Astrocyte (in vitro differentiated cells and primary cell): ENCODE results near the gene LYZ. TPM values are rescaled to one million over a fixed set of nuclear protein-coding genes. Genes with fewer than 3 reads are reported as not detected.
A peak's percentile ranks its signal among the peaks of the same experiment; 100 is the strongest.

Source experiments
- DNase-seq: peaks from one replicate; pipeline ENCODE4 v3.0.0-alpha.2; 2010; ENCODE audit warnings: low read depth
- FAIRE-seq: peaks from 2 replicates; lab custom pipeline; 2011; peaks lifted over from hg19 to GRCh38; lab: Jason Lieb, UNC
- H2AFZ ChIP-seq: 2 replicates; pipeline ENCODE4 v1.6.0; 2012; ENCODE audit warnings: low read depth, low read length, inconsistent platforms
- H3K27ac ChIP-seq: 2 replicates; pipeline ENCODE4 v1.5.1; 2011; ENCODE audit warnings: low read depth, low read length, inconsistent platforms
- H3K27me3 ChIP-seq: 2 replicates; pipeline ENCODE4 v1.6.0; 2011; ENCODE audit warnings: low read length, inconsistent platforms; ENCODE audit not compliant: insufficient read depth
- H3K36me3 ChIP-seq: 2 replicates; pipeline ENCODE4 v1.5.1; 2011; ENCODE audit warnings: low read length, inconsistent platforms; ENCODE audit not compliant: insufficient read depth
- H3K4me1 ChIP-seq: 2 replicates; pipeline ENCODE4 v1.5.1; 2011; ENCODE audit warnings: low read length, inconsistent platforms; ENCODE audit not compliant: insufficient read depth
- H3K4me2 ChIP-seq: 2 replicates; pipeline ENCODE4 v1.6.0; 2012; ENCODE audit warnings: low read length, inconsistent platforms
- H3K4me3 ChIP-seq: 2 replicates; pipeline ENCODE4 v1.5.1; 2011; ENCODE audit warnings: low read depth, mild to moderate bottlenecking, low read length, inconsistent platforms; ENCODE audit not compliant: insufficient read depth
- H3K79me2 ChIP-seq: 2 replicates; pipeline ENCODE4 v1.6.0; 2012; ENCODE audit warnings: mild to moderate bottlenecking, low read length, inconsistent platforms; ENCODE audit not compliant: insufficient read depth
- H3K9ac ChIP-seq: 2 replicates; pipeline ENCODE4 v1.6.0; 2012; ENCODE audit warnings: mild to moderate bottlenecking, low read length, inconsistent platforms
- H3K9me3 ChIP-seq: 2 replicates; pipeline ENCODE4 v1.5.1; 2012; ENCODE audit warnings: low read depth, mild to moderate bottlenecking, low read length, inconsistent platforms; ENCODE audit not compliant: insufficient read depth
- H4K20me1 ChIP-seq: 2 replicates; pipeline ENCODE4 v1.6.0; 2012; ENCODE audit warnings: low read length, inconsistent platforms; ENCODE audit not compliant: insufficient read depth
- H3K27ac Mint-ChIP-seq: one replicate; pipeline ENCODE4 v1.8.0; 2021; ENCODE audit warnings: mild to moderate bottlenecking, mixed read lengths; ENCODE audit not compliant: unreplicated experiment
- H3K27me3 Mint-ChIP-seq: one replicate; pipeline ENCODE4 v1.8.0; 2021; ENCODE audit warnings: low read depth, mixed read lengths; ENCODE audit not compliant: unreplicated experiment
- H3K36me3 Mint-ChIP-seq: one replicate; pipeline ENCODE4 v1.8.0; 2021; ENCODE audit warnings: low read depth, mixed read lengths; ENCODE audit not compliant: unreplicated experiment
- H3K4me1 Mint-ChIP-seq: one replicate; pipeline ENCODE4 v1.8.0; 2021; ENCODE audit warnings: low read depth, mixed read lengths; ENCODE audit not compliant: unreplicated experiment
- H3K4me3 Mint-ChIP-seq: one replicate; pipeline ENCODE4 v1.8.0; 2021; ENCODE audit warnings: mild to moderate bottlenecking, moderate library complexity, mixed read lengths; ENCODE audit not compliant: unreplicated experiment
- H3K9me3 Mint-ChIP-seq: one replicate; pipeline ENCODE4 v1.8.0; 2021; ENCODE audit warnings: mild to moderate bottlenecking, mixed read lengths; ENCODE audit not compliant: unreplicated experiment
- EZH2 ChIP-seq: IDR thresholded peaks from 2 replicates; pipeline ENCODE4 v1.6.1; 2012; ENCODE audit warnings: mild to moderate bottlenecking, low read length, inconsistent platforms; ENCODE audit not compliant: insufficient read depth
- total RNA-seq: library from RNA; stranded (reverse); gene quantifications from 2 replicates; pipeline ENCODE4 v1.2.1, GENCODE V29; 2021
- TF ChIP-seq, protein P1 (sequence below): IDR thresholded peaks from 2 replicates; pipeline ENCODE4 v1.5.1; 2011; ENCODE audit warnings: low read depth, mild to moderate bottlenecking, inconsistent platforms, low read length, moderate library complexity; ENCODE audit not compliant: insufficient read depth

The LYZ gene
- total RNA-seq, 1 donor from 2014 or later = 0.45 TPM

DNA sequence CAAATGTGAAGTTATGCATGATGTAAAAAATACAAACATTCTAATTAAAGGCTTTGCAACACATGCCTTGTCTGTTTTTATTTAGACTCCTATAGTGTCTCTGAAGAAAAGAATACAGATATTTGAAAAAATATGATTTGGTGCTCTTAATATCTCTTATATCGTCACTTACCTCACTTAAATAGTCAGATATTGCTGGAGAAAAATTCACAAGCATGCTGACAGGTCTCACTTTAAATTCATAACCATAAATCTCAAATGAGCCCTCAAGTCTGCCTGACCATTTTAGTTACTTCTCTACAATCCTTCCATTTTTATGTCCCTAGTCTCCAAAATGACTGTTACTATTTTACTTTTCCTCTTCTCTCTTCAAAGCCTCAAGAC is 6.0 kb downstream of the LYZ start:
- no peak overlapping the region for H3K4me3 ChIP-seq
- Mint-ChIP-seq H3K9me3 (no peaks in the 10 kb centered on the region), H3K4me1 (peaks cover 4% of the 10 kb centered on the region), H3K4me3 (no peak overlapping the region), H3K27me3 (no peaks in the 10 kb centered on the region), H3K27ac (no peak overlapping the region), H3K36me3 (no peaks in the 10 kb centered on the region)
- H2AFZ ChIP-seq = no peak overlapping the region
- no peak overlapping the region for H3K9ac ChIP-seq
- no peaks in the 10 kb centered on the region for H3K79me2 ChIP-seq
- DNase-seq = no peak
- H4K20me1 ChIP-seq = no peaks in the 10 kb centered on the region
- H3K9me3 ChIP-seq = no peaks in the 10 kb centered on the region
- no peak for TF ChIP-seq EZH2
- TF ChIP-seq, protein P1, sequence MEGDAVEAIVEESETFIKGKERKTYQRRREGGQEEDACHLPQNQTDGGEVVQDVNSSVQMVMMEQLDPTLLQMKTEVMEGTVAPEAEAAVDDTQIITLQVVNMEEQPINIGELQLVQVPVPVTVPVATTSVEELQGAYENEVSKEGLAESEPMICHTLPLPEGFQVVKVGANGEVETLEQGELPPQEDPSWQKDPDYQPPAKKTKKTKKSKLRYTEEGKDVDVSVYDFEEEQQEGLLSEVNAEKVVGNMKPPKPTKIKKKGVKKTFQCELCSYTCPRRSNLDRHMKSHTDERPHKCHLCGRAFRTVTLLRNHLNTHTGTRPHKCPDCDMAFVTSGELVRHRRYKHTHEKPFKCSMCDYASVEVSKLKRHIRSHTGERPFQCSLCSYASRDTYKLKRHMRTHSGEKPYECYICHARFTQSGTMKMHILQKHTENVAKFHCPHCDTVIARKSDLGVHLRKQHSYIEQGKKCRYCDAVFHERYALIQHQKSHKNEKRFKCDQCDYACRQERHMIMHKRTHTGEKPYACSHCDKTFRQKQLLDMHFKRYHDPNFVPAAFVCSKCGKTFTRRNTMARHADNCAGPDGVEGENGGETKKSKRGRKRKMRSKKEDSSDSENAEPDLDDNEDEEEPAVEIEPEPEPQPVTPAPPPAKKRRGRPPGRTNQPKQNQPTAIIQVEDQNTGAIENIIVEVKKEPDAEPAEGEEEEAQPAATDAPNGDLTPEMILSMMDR = no peak
- H3K4me1 ChIP-seq = peaks cover under 1% of the 10 kb centered on the region
- no peaks in the 10 kb centered on the region for H3K36me3 ChIP-seq
- no peak overlapping the region for H3K27ac ChIP-seq
- no peak for FAIRE-seq
- H3K27me3 ChIP-seq = no peaks in the 10 kb centered on the region
- no peak overlapping the region for H3K4me2 ChIP-seq

GRCh38 chr12:69354556-69355187 is 6.5 kb downstream of the LYZ start:
- no peaks in the 10 kb centered on the region for H3K79me2 ChIP-seq
- TF ChIP-seq, protein P1 = no peak
- no peak for TF ChIP-seq EZH2
- Mint-ChIP-seq H3K4me1 (peaks cover 4% of the 10 kb centered on the region), H3K9me3 (no peaks in the 10 kb centered on the region), H3K27me3 (no peaks in the 10 kb centered on the region), H3K4me3 (no peak overlapping the region), H3K27ac (no peak overlapping the region), H3K36me3 (no peaks in the 10 kb centered on the region)
- no peak overlapping the region for H3K4me3 ChIP-seq
- DNase-seq (no peak), FAIRE-seq (no peak)
- peaks cover 3% of the 10 kb centered on the region for H3K4me1 ChIP-seq
- no peaks in the 10 kb centered on the region for H4K20me1 ChIP-seq
- no peak overlapping the region for H3K27ac ChIP-seq
- H3K9me3 ChIP-seq = no peaks in the 10 kb centered on the region
- no peaks in the 10 kb centered on the region for H3K36me3 ChIP-seq
- no peak overlapping the region for H3K4me2 ChIP-seq
- no peak overlapping the region for H3K9ac ChIP-seq
- no peaks in the 10 kb centered on the region for H3K27me3 ChIP-seq
- H2AFZ ChIP-seq = peak overlapping the region; percentile 64

GRCh38 chr12:69355363-69356028 is 7.3 kb downstream of the LYZ start:
- no peaks in the 10 kb centered on the region for H3K36me3 ChIP-seq
- no peak overlapping the region for H2AFZ ChIP-seq
- no peak overlapping the region for H3K27ac ChIP-seq
- no peak for TF ChIP-seq EZH2
- TF ChIP-seq, protein P1 = no peak
- Mint-ChIP-seq H3K4me3 (no peak overlapping the region), H3K27ac (no peak overlapping the region), H3K9me3 (no peaks in the 10 kb centered on the region), H3K4me1 (peaks cover 4% of the 10 kb centered on the region), H3K27me3 (no peaks in the 10 kb centered on the region), H3K36me3 (no peaks in the 10 kb centered on the region)
- H3K9ac ChIP-seq = no peak overlapping the region
- no peaks in the 10 kb centered on the region for H4K20me1 ChIP-seq
- FAIRE-seq = no peak
- H3K4me1 ChIP-seq = peaks cover 3% of the 10 kb centered on the region
- no peak overlapping the region for H3K4me3 ChIP-seq
- H3K79me2 ChIP-seq = peaks cover 5% of the 10 kb centered on the region
- H3K9me3 ChIP-seq = no peaks in the 10 kb centered on the region
- no peak overlapping the region for H3K4me2 ChIP-seq
- no peaks in the 10 kb centered on the region for H3K27me3 ChIP-seq
- no peak for DNase-seq
